Fibroblast of upper back skin (primary cell): ENCODE measurements around the gene PIGH.

Experiments
- DNase-seq: peaks from one replicate; pipeline ENCODE4 v3.0.0-alpha.2; 2013

Gene PIGH

DNA sequence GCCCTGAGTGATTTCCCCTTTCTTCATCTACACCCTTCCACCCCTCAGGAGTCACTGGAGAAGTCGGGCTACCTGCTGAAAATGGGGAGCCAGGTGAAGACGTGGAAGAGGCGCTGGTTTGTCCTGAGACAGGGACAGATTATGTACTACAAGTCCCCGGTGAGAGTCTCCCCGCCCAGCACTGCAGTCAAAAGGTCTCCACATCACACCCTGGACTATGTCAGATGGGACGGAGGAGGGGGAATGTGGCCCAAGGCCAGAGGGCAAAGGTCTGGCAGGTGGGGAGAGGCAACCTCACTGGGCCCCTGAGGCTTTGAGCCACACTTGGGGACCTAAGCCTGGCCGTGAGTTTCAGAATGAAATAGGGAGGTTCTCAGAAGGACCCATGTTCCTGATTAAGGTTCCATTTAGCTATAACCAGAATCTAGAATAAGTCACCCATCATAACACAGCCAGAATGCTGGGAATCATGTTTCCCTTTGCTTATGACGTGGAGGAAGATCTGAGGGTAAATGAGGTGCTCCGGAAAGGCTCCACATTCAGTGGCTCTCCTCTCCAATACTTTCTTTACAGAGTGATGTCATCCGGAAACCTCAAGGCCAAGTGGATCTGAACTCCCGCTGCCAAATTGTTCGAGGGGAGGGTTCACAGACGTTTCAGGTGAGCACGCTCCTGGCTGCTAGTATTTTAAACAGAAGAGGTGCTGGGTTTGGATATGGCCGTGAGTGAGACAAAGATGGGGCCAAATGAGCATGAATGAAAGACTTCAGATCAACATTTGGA, 26.6 kb downstream of the PIGH start:
- DNase-seq, result no peak

- no peak for DNase-seq
These were observed 27.5 kb downstream of the PIGH start for GRCh38 chr14:67572608-67573007.

GRCh38 chr14:67571991-67572323, 28.1 kb downstream of the PIGH start:
- DNase-seq, result no peak

DNA sequence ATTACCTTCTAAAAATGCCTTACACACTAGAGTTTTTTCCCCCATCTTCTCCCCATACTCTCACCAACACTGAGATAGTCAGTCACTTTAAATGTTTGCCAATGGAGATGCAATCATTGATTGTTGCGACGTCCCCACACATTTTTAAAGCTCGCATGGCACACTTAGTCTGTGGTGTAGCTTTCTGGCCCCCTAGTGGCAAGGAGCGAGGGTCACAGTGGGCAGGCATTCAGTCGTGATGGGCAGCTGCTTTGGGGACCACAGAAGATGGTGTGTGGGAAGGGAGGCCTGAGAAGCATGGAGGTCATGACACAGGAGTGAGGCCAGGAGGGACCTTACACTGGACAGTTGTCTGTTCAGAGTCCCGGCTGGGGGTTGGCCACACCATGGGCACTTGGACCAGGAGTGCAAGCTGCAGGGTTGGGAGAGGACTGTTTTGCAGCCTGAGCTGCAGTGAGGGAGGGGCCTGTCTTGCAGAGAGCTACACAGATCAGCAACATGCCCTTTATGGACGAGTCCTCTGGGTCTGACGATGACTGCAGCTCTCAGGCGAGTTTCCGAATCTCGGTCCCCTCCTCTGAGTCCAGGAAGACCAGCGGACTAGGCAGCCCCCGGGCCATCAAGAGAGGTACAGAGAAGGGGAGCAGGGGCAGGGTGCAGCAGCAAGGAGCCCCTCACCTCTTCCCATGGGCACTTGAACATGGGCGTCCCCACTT, 28.6 kb downstream of the PIGH start:
- peak; percentile 51 for DNase-seq

DNA sequence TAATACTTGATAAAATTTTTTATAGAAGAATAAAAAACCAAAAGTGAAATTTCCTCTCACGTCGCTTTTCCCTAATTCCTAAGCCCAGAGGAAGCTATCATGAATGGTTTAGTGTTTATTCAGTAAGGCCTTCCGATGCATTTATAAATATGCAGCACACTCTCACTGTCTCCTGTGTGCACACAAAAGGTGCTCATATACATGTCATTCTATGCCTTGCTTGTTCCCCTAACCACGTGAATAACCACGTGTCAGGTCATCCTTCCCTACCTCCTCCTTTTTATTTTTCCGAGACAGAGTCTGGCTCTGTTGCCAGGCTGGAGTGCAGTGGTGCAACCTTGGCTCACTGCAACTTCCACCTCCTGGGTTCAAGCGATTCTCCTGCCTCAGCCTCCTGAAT, 29.6 kb downstream of the PIGH start:
- DNase-seq, result no peak

DNA sequence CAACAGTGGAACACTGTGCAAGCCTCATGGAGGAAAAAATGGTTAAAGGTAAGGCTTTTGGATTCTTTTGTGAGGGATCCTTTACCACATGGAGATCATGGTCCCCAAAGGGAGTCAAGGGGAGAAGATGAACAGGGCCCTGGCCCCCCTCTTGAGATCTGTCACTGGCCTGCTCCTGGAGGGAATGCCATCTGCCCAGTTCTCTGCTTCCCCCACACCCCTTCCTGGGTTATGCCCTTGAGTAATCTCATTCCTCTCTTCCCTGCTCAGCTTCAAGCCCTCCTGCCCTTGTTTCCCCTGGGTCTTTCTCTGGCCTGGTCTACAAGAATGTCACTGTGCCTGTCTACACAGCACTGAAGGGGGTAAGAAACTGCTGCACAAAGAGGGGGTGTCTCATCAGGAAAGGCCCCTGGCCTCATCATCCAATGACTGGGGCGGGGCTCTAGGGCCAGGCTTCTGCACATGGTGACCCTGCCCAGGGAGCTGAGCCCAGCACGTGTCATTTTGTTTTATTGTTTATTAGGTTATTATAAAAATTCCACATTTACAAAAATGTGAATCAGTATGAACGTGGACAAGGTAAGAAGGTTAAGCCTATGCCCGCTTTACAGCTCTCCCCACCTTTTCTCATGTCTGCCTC, 30.3 kb downstream of the PIGH start:
- no peak for DNase-seq

GRCh38 chr14:67569011-67569650, 30.9 kb downstream of the PIGH start:
- no peak for DNase-seq

DNA sequence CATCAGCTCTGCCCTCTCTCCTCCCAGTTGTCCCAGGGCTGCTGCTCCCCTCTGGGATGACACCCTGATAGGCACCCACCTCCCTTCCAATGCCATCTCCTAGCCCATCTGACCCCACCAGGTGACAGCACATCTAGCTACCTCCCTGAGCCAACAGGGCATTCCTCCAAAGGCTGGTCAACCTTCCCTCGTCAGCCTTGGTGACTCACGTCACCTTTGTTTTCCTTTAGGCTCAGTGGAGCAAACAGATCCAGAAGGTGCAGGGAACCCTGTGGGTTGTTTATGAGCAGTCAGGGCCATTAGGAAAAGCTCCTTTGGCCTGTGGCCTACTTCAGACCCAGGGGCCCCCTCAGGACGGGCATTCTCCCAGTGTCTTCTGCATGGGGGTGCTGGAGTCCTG, 32.4 kb downstream of the PIGH start:
- DNase-seq, result no peak

DNA sequence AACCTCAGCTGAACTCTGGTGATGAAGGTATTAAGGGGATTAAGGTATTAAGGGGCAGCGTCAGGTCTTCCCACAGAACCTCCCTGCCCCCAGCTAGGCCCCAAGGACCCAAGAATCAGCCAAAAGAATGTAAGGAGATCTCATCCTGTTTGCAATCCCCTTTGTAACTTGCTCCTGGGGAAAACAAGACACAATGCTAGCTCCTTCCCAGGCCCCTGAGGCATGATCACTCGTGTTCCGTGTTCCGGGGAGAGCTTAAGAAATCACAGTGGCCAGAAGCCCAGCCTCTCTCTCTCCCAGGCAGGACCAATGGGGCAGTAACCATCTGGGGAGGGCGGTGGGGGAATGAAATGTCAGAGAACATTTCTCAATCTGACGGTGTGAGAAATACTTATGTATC, 33.2 kb downstream of the PIGH start:
- DNase-seq, result no peak

- DNase-seq, result no peak
These were observed 35.8 kb downstream of the PIGH start for GRCh38 chr14:67564236-67564635.

DNA sequence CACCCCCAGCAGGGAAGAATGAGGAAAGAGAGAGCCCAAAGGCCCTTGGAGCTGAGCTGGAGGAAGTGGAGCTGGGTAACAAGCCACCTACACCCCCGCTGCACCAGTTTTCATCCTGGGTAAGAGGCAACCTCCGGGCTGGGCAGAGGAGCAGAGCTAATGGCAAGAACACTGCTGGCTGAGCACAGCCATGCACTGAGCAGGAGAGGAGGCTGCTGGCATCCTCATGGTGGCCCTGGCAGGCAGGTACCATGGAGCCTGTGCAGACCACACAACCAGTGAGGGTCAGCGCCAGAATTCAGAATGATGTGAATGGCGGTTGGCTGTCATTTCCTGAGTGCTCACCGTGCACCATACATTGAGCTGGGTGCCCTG, 37.3 kb downstream of the PIGH start:
- DNase-seq, result no peak

DNA sequence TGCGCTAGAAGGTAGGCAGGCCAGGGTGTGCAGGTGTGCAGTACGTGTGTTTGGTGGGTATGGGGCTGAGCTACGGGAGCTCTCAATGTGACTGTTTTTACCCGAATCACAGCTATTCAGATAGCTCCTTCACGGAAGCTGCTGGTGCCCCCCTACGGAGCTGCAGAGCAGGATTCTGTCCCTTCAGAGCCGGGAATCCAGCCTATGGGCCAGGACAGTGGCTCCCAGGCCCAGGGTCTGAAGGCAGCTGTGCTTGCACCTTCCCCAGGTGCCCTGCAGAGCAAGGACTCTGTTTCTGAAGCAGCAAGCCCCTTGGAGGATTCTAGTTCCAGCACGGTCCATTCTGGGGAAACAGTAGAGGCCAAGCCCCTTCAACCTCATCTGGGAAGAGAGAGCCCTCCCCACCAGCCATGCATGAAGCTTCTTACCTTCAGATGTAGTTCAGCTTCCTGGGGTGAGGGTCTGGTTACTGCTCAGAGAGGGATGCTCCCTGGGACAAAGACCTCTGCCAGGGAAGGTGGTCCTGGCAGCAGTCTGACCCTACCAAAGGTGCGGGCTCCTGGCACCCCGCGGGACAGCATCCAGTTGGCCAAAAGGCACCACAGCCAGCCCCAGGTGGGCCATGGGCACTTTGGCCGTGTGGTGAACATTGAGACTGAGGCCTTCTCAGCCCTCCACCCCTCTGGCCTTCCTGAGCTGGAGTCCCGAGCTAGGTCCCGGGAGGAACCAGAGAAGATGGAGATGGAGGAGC, 37.9 kb downstream of the PIGH start:
- DNase-seq, result no peak

GRCh38 chr14:67559639-67560038, 40.4 kb downstream of the PIGH start:
- DNase-seq, result no peak

GRCh38 chr14:67557656-67558055, 42.4 kb downstream of the PIGH start:
- no peak for DNase-seq

DNA sequence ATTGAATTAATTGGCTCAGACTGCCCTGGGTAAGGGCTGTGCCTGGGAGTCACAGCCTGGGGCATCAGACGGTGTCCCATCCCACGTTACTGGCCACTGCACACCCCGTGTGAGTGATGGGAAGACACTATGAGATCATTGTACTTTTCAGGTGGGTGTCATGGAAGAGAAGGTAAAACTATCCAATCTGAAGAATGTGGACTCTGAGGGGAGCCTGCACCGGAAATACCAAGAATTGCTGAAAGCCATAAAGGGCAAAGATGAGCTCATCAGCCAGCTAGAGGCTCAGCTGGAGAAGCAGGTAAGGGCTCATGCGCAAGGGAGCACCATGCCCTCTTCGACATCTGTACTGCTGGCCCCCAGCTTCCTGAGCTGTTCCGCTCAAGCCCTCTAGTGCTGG, 43.0 kb downstream of the PIGH start:
- peak; percentile 42 for DNase-seq

- no peak for DNase-seq
These were observed 43.4 kb downstream of the PIGH start for GRCh38 chr14:67556671-67557070.

DNA sequence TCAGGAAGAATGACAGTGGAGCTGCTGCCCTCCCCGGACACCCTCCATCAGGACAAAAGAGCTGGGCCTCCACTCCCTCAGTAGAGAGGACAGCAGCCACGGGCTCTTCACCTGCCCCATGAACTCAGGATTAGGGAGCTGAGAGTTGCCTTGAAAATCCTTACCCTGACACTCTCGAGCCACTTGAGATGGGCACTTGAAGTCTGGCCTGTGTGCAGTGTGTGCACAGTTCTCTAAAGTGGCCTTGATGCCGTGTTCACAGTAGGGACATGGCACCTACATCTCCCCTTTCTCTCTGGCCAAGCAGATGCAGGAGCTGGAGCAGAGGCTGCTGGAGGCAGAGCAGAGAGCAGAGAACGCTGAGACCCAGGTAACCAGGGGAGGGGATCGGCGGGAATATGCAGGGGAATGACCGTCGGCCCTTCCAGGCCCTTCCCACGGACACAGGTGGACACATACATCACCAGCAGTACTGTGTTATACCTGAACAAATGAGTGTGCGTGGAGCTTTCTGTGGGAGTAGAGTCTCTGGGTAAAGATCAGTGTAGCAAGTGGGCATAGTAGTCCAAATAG, 44.5 kb downstream of the PIGH start:
- no peak for DNase-seq

DNA sequence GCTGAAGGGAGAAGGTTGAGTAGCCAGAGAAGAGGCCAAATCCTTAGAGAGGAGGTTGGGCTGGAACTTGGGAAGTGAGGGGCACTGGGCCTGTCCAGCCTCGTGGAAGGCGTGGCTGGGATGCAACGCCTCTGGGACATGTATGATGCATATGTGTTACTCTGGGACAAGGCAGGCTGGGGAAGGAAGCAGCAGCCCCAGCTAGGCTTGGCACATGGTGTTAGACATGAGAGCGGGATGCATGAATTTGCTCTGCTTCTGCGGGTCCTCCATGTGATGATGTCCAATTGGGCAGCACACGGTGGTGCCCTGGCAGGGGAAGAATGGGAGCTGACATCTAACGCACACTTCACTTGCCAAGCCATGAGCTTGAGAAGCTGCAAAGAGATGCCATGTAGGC, 45.7 kb downstream of the PIGH start:
- no peak for DNase-seq

GRCh38 chr14:67553547-67553946, 46.5 kb downstream of the PIGH start:
- DNase-seq, result no peak

DNA sequence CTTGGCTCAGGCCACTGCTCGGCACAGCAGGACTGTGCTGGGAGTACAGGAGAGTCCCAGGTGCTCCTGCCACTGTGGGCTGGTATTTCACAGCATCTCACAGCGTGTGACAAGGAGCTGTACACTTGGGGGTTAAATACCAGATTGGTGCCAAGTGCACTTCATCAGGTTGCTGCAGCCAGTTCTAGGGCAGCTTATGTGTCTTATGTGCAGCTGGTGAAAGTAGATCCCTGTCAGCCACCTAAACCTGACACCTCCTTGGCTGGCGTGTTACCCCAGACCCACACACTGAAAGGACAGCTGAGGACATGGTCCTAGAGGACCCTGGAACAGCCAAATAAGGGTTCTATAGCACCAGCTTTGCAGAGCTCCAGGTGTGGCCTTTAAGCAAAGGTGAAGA, 48.1 kb downstream of the PIGH start:
- no peak for DNase-seq

- DNase-seq, result no peak
These were observed 48.9 kb downstream of the PIGH start for GRCh38 chr14:67551123-67551522.

DNA sequence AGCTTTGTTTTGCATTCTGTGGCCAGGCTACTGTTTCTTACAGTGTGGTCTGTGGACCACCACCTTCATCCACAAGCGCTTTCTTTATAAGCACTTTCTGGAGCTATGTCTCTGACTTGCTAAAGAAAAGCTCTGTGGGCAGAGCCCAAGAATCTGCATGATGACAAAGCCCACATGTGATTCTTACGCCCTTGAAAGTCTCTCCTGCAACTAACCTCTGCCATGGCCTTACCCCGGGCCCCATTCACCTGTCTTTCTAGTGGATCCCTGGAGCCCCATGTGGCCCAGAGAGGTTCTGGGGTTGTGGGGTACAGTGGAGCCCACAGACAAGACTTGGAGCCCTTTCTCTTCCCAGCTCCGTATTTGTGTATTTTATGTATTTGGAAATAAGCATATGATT, 50.3 kb downstream of the PIGH start:
- DNase-seq, result no peak
